ENCODE measurements around the gene TTC34.
"Not testable (repeated sequence)": the region's sequence is repeated elsewhere in the genome, so short reads cannot be mapped to it uniquely, and the experiment has no call there.

DNA sequence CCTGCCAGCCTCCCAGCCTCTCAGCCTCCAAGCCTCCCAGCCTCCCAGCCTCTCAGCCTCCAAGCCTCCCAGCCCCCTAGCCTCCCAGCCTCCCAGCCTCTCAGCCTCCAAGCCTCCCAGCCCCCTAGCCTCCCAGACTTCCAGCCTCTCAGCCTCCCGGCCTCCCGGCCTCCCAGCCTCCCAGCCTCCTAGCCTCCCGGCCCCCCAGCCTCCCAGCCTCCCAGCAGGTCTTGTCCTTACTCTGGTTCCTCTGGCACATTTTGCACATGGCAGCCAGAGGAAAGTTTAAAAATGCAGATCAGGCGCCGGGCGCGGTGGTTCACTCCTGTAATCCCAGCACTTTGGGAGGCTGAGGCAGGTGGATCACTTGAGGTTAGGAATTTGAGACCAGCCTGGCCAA is 2.5 kb downstream of the TTC34 start:
- TF ChIP-seq POLR2A (IDR thresholded peaks at IDR 0.05) = not testable (repeated sequence)
- TF ChIP-seq, protein P1, sequence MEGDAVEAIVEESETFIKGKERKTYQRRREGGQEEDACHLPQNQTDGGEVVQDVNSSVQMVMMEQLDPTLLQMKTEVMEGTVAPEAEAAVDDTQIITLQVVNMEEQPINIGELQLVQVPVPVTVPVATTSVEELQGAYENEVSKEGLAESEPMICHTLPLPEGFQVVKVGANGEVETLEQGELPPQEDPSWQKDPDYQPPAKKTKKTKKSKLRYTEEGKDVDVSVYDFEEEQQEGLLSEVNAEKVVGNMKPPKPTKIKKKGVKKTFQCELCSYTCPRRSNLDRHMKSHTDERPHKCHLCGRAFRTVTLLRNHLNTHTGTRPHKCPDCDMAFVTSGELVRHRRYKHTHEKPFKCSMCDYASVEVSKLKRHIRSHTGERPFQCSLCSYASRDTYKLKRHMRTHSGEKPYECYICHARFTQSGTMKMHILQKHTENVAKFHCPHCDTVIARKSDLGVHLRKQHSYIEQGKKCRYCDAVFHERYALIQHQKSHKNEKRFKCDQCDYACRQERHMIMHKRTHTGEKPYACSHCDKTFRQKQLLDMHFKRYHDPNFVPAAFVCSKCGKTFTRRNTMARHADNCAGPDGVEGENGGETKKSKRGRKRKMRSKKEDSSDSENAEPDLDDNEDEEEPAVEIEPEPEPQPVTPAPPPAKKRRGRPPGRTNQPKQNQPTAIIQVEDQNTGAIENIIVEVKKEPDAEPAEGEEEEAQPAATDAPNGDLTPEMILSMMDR (IDR thresholded peaks at IDR 0.05) = not testable (repeated sequence)

Measured in esophagus squamous epithelium (tissue), 4 donors.